ENCODE data around the gene CTSO.

GRCh38 chr4:155907556-155907955, 46.1 kb downstream of the CTSO start:
- TF ChIP-seq YY1 (IDR thresholded peaks at IDR 0.05; ENCODE audit: low read depth, low read length) (no peak), GABPA (IDR thresholded peaks at IDR 0.05; ENCODE audit: borderline replicate concordance, insufficient read depth, low read length) (no peak), RAD21 (IDR thresholded peaks at IDR 0.05 in 1 of 2, conservative IDR thresholded peaks at IDR 0.05 in 1 of 2; ENCODE audit: low read depth in 2 of 2, low read length in 2 of 2) (no peak), EP300 (IDR thresholded peaks at IDR 0.05; ENCODE audit: borderline replicate concordance in 1 of 2, low read depth in 2 of 2, low read length in 2 of 2) (no peak), JUND (IDR thresholded peaks at IDR 0.05; ENCODE audit: low read length) (no peak), POLR2A (IDR thresholded peaks at IDR 0.05; ENCODE audit: control extremely low read depth in 1 of 2, low read depth in 2 of 2, low read length in 2 of 2) (no peak), EZH2 (IDR thresholded peaks at IDR 0.05; ENCODE audit: low read depth, low read length, severe bottlenecking) (no peak), KDM1A (IDR thresholded peaks at IDR 0.05; ENCODE audit: borderline replicate concordance, low read length) (no peak), BACH1 (IDR thresholded peaks at IDR 0.05; ENCODE audit: low read length) (no peak), SP2 (IDR thresholded peaks at IDR 0.05; ENCODE audit: low read length) (no peak), NRF1 (IDR thresholded peaks at IDR 0.05; ENCODE audit: low read depth, low read length) (no peak)
